Smooth muscle cell of trachea (primary cell): ENCODE results near the gene GGTLC1. TPM values are rescaled to one million over a fixed set of nuclear protein-coding genes. Genes with fewer than 3 reads are reported as not detected.

ENCODE experiments used
- total RNA-seq: library from RNA; depleted of rRNA; stranded (reverse); fragments of >200 nt; gene quantifications from 2 replicates; pipeline ENCODE4 v1.2.1, GENCODE V29; 2014

Gene GGTLC1
- total RNA-seq = not detected in 2 replicates

GRCh38 chr20:23988561-23988960 lies at the start of gene GGTLC1:
GGTLC1 (minus strand) TSS chr20:23988779; CDS start chr20:23986611, 2,168 bp downstream.

Other genes with a start within 250 kb of the GGTLC1 start
- gene CST1, start 237.8 kb downstream of the GGTLC1 start, total RNA-seq = 0.15 and 0.50 TPM in 2 replicates
- gene CST2, start 162.1 kb downstream of the GGTLC1 start, total RNA-seq = not detected in 2 replicates
- gene CST5, start 109.0 kb downstream of the GGTLC1 start, total RNA-seq = not detected in 2 replicates